GM12878 (cell line): Measurements from ENCODE around the gene NEO1.

Source experiments
- NR2C2 ChIP-seq: IDR thresholded peaks from 2 replicates; pipeline ENCODE4 v1.6.1; 2011; ENCODE audit warnings: borderline replicate concordance, low read depth; ENCODE audit not compliant: control insufficient read depth, insufficient read length
- POLR2A ChIP-seq: IDR thresholded peaks from 2 replicates; pipeline ENCODE4 v1.6.1; 2011; ENCODE audit warnings: low read depth, mild to moderate bottlenecking, low read length
- SREBF2 ChIP-seq: IDR thresholded peaks from 2 replicates; pipeline ENCODE4 v1.6.1; 2012; ENCODE audit warnings: mild to moderate bottlenecking, low read length

DNA sequence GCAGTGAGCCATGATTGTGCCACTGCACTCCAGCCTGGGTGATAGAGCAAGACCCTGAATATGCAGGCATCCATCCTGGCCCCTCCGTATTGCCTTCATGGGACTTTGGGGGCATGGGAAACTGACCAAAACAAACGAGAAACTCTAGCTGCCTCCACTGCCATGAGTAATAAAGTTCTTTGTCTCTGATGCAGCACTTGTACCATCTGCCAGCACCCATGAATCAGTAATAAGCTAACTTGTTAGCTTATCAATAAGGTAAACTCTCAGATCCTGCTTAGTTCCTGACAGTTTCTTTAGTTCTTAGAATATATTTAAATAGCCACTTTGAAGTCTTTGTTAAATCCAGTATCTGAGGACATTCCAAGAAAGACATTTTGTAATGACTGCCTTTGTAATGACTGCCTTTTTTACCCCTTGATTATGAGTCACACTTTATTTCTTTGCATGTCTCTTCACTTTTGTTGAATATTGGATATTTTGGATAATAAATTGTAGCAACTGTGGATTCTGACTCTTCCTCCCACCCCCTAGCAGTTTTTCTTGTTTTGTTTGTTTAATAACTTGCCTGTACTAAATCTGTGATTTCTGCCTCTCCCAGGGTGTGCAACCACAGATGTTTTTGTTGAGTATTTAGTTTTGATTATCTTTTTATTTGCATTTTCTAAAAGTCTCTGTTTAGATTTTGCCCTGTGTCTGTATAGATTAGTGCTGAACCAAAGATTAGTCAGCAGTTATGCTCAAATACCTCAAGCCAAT lies 179.6 kb downstream of the NEO1 start:
- TF ChIP-seq SREBF2 (no peak), POLR2A (no peak), NR2C2 (no peak)
